SU-DHL-6 (cell line): ENCODE measurements around the gene REEP3.
"Not testable (repeated sequence)": the region's sequence is repeated elsewhere in the genome, so short reads cannot be mapped to it uniquely, and the experiment has no call there.

Experiments
- H2AFZ ChIP-seq: fragments of 200-600 bp; sonication (generic); 2 replicates; pipeline ENCODE4 v1.6.1; 2014; ENCODE audit warnings: low read depth, mild to moderate bottlenecking, moderate library complexity, mixed read lengths, antibody characterized with exemption, low read length; ENCODE audit not compliant: severe bottlenecking
- H3F3A ChIP-seq: fragments of 200-600 bp; shearing (Covaris generic); 2 replicates; pipeline ENCODE4 v1.6.0; 2016; ENCODE audit warnings: antibody characterized with exemption, mild to moderate bottlenecking; ENCODE audit not compliant: insufficient read depth
- H3K27ac ChIP-seq: fragments of 200-600 bp; sonication (generic); 2 replicates; pipeline ENCODE4 v1.5.1; 2016; ENCODE audit warnings: low read depth, mild to moderate bottlenecking, low read length, moderate library complexity, mixed read lengths
- H3K27me3 ChIP-seq: fragments of 200-600 bp; sonication (generic), shearing (Covaris generic); 2 replicates; pipeline ENCODE4 v1.6.0; 2014; ENCODE audit warnings: mild to moderate bottlenecking, low read length
- H3K36me3 ChIP-seq: fragments of 200-600 bp; sonication (generic); 2 replicates; pipeline ENCODE4 v1.6.1; 2014; ENCODE audit warnings: mild to moderate bottlenecking, low read length, mixed read lengths
- H3K4me2 ChIP-seq: fragments of 300-600, 200-600 bp; shearing (Covaris generic), sonication (generic); 2 replicates; pipeline ENCODE4 v1.6.0; 2014; ENCODE audit warnings: low read length, low read depth, mild to moderate bottlenecking; ENCODE audit not compliant: poor library complexity, severe bottlenecking
- H3K4me3 ChIP-seq: fragments of 200-600 bp; sonication (generic); 2 replicates; pipeline ENCODE4 v1.5.1; 2014; ENCODE audit warnings: antibody characterized with exemption, low read length, mild to moderate bottlenecking, mixed read lengths; ENCODE audit not compliant: insufficient read depth, poor library complexity, severe bottlenecking
- H3K79me2 ChIP-seq: fragments of 200-600 bp; sonication (generic); 2 replicates; pipeline ENCODE4 v1.6.1; 2014; ENCODE audit warnings: mild to moderate bottlenecking, low read length, moderate library complexity; ENCODE audit not compliant: insufficient read depth
- H3K9ac ChIP-seq: fragments of 200-600 bp; sonication (generic); 2 replicates; pipeline ENCODE4 v1.7.0; 2014; ENCODE audit warnings: mild to moderate bottlenecking, low read length
- H3K9me2 ChIP-seq: fragments of 200-600 bp; sonication (generic); replicated peaks from 2 replicates; pipeline ENCODE4 v1.6.1; 2014; ENCODE audit warnings: low read length; ENCODE audit not compliant: insufficient read depth
- H3K9me3 ChIP-seq: fragments of 200-600 bp; sonication (generic); 2 replicates; pipeline ENCODE4 v1.6.1; 2014; ENCODE audit warnings: low read length, mixed read lengths; ENCODE audit not compliant: insufficient read depth
- H4K20me1 ChIP-seq: fragments of 200-600 bp; sonication (generic); 2 replicates; pipeline ENCODE4 v1.6.1; 2014; ENCODE audit warnings: low read depth, mild to moderate bottlenecking, antibody characterized with exemption, low read length, moderate library complexity, mixed read lengths
- CTCF ChIP-seq: fragments of 200-600 bp; sonication (generic); IDR thresholded peaks from one replicate; pipeline ENCODE4 v1.5.1; 2017; ENCODE audit warnings: antibody characterized with exemption, mild to moderate bottlenecking, low read length, moderate library complexity; ENCODE audit not compliant: insufficient read depth, poor library complexity, severe bottlenecking
- EZH2phosphoT487 ChIP-seq: fragments of 200-600 bp; sonication (generic), shearing (Covaris generic); conservative IDR thresholded peaks from 2 replicates; pipeline ENCODE4 v1.6.1; 2018; ENCODE audit warnings: mild to moderate bottlenecking, antibody characterized with exemption, low read length, moderate library complexity, mixed read lengths

Gene REEP3

GRCh38 chr10:63653747-63654146 lies 132.5 kb downstream of the REEP3 start:
- Histone ChIP-seq H3F3A (no peaks in the 10 kb centered on the region), H3K4me3 (no peak overlapping the region), H3K27me3 (no peaks in the 10 kb centered on the region), H3K9ac (no peak overlapping the region), H4K20me1 (no peaks in the 10 kb centered on the region), H3K36me3 (no peaks in the 10 kb centered on the region), H3K9me3 (no peaks in the 10 kb centered on the region), H3K9me2 (no peaks in the 10 kb centered on the region), H2AFZ (no peak overlapping the region), H3K4me2 (no peak overlapping the region), H3K79me2 (no peaks in the 10 kb centered on the region), H3K27ac (no peak overlapping the region)
- TF ChIP-seq CTCF (no peak), EZH2phosphoT487 (no peak)

GRCh38 chr10:63657761-63658160 lies 136.6 kb downstream of the REEP3 start:
- Histone ChIP-seq H2AFZ (no peak overlapping the region), H3F3A (no peaks in the 10 kb centered on the region), H4K20me1 (no peaks in the 10 kb centered on the region), H3K27me3 (no peaks in the 10 kb centered on the region), H3K9ac (no peak overlapping the region), H3K4me2 (no peak overlapping the region), H3K9me3 (no peaks in the 10 kb centered on the region), H3K4me3 (no peak overlapping the region), H3K9me2 (no peaks in the 10 kb centered on the region), H3K79me2 (no peaks in the 10 kb centered on the region), H3K36me3 (no peaks in the 10 kb centered on the region), H3K27ac (no peak overlapping the region)
- no peak for TF ChIP-seq CTCF
- TF ChIP-seq EZH2phosphoT487, result no peak

- not testable (repeated sequence) for H2AFZ ChIP-seq, H3K4me3 ChIP-seq, H4K20me1 ChIP-seq, H3K27me3 ChIP-seq, H3K79me2 ChIP-seq, H3F3A ChIP-seq, H3K9ac ChIP-seq, H3K27ac ChIP-seq, H3K4me2 ChIP-seq, H3K9me3 ChIP-seq, H3K36me3 ChIP-seq, H3K9me2 ChIP-seq
These were observed 139.7 kb downstream of the REEP3 start for GRCh38 chr10:63660941-63661340.

GRCh38 chr10:63661347-63661746 lies 140.1 kb downstream of the REEP3 start:
- Histone ChIP-seq H3K4me3 (no peak overlapping the region), H3K9me3 (no peaks in the 10 kb centered on the region), H3K9me2 (no peaks in the 10 kb centered on the region), H3K27me3 (no peaks in the 10 kb centered on the region), H3K9ac (no peak overlapping the region), H4K20me1 (no peaks in the 10 kb centered on the region), H3K27ac (no peak overlapping the region), H2AFZ (no peak overlapping the region), H3K4me2 (no peak overlapping the region), H3F3A (no peaks in the 10 kb centered on the region), H3K36me3 (no peaks in the 10 kb centered on the region), H3K79me2 (no peaks in the 10 kb centered on the region)
- TF ChIP-seq EZH2phosphoT487, result no peak
- TF ChIP-seq CTCF, result no peak
